Activated CD4-positive, alpha-beta T cell treated with anti-CD3 and anti-CD28 coated beads, Interleukin-2, amount 50 U/mL, for 24 hours (primary cell): ENCODE results near the gene FNDC11.
A peak's percentile ranks its signal among the peaks of the same experiment; 100 is the strongest.

Experiments used
- DNase-seq, 2 donors: peaks; one replicate each; pipeline ENCODE4 v3.0.0-alpha.2; 2020; ENCODE audit warnings: low read depth in 1 of 2, low spot score in 1 of 2

Gene FNDC11

DNA sequence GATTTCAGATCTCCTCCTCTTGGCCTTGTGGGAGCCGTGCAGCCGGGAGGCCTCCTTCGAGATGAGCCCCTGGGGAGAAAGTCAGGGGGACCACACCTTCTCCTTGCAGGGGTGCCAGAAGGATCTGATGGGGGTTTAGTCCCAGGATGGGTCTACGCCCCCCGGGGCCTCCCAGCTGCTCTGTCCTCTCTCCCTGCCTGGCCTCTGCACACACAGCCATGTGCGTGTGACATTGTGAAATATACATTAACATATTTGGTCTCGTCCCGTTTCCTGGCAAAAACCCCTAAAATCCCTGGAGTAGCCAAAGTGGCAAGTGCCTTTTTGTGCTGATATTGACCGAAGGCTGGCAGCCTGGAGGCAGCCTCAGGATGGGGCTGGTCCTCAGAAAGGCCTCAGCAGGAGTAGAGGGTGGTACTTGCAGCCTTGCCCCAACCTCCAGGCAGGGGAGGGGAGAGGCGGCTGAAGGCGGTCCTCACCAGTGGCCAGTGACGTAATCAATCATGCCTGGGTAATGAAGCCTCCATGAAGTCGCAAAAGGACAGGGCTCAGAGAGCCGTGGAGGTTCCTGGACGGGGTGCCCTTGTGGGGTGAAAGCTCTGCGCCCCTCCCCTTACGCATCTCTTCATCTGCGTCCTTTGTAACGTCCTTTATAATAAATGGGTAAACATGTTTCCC, 25.2 kb downstream of the FNDC11 start:
- no peak for DNase-seq

DNA sequence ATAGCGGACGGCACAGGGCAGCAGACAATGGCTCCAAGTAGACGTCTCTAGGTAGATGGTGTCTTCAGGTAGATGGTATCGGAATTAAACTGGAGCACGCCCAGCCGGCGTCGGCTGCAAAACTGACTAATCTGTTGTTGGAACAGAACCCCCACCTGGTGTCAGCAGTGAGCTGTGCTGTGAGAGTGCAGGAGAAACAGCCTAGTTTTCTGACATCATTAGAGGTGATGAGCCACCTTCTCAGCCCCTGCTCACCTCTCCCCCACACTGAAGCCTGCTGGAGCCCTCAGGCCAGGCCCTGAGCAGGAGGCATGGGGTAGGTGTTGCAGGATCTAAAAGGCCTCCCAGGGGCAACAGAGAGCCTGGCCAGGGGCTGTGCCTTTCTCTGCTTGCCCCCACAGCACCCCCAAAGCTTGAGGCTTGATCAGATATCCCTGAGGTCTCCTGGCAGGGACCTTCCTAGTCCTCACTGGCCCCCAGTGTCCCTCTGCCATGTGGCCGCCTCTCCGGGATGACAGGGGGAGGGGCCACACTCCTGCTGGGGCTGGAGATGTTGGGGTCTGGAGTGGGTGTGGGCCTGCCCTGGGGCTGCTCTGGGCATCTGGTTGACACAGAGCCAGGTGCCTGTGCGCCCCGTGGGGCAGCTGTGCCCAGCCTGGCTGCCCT, 27.0 kb downstream of the FNDC11 start:
- peak; percentile 31 to 59 for DNase-seq

- DNase-seq: no peak
Measured at GRCh38 chr20:63582382-63583063, 28.6 kb downstream of the FNDC11 start.

GRCh38 chr20:63585616-63586565, 31.9 kb downstream of the FNDC11 start:
- DNase-seq: no peak

DNA sequence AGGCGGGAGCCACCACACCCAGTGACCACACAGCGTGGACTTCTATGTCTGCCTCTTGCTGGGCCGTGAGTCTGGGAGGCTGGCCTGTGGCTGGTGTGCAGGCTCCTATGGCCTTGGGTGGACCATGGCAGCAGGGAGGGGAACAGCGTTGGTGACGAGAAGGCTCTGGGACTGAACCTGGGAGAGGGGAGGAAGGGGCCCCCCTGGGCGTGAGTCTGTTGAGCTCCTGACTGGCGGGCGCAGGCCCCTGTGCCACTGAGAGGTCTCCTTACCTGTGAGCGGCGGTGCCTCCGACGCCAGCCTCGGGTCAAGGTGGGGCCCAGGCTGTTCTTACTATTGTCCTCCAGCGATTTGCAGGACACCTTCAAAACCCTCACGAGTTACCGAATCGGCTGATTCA, 32.8 kb downstream of the FNDC11 start:
- no peak for DNase-seq

- no peak for DNase-seq
Measured at GRCh38 chr20:63587256-63587655, 33.3 kb downstream of the FNDC11 start.

- DNase-seq: no peak
Measured at GRCh38 chr20:63587776-63588591, 34.0 kb downstream of the FNDC11 start.

GRCh38 chr20:63588641-63589041, 34.7 kb downstream of the FNDC11 start:
- no peak for DNase-seq

DNA sequence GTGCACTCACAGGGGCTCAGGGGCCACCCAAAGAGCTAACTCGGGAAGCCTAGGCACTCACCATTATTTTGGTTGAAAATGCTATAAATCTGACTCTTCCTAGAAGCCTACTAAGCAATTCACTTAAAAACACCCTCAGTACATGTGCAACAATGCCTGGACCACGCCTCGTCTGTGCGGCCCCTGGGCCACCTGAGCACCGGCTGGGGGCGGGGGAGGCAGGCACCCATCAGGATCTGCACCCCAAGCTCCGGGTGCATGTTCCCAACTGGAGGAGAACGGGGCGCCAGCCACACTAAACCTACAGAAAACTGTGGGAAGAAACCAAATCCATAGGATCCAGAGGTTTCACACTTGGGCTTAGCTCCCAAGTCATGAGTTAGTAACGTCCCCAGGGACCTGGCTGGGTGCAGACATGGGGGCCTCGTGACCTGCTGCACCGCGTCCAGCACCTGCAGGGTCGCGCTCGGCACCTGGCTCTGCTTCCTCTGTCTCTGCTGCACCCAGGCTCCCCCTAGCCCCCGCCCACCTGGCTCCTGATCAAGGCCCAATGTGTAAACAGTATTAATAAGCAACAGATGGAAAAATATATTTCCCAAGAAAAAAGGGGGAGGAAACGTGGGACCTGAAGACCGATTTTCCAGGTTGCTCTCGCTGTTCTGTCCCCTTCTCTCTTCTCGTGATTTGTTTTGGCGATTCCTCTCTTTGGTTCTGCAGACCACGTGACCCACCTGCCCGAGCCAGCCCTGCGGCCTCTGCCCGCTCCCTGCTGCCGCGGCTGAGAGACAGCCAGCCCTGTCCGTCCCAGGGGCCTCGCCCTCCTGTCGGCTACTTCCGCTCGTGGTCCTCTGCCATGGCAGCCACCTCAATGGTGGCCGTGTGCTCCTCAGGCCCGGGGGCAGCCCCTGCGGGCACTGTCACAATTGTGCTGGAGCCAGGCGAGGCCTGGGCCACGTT, 35.6 kb downstream of the FNDC11 start:
- no peak for DNase-seq

DNA sequence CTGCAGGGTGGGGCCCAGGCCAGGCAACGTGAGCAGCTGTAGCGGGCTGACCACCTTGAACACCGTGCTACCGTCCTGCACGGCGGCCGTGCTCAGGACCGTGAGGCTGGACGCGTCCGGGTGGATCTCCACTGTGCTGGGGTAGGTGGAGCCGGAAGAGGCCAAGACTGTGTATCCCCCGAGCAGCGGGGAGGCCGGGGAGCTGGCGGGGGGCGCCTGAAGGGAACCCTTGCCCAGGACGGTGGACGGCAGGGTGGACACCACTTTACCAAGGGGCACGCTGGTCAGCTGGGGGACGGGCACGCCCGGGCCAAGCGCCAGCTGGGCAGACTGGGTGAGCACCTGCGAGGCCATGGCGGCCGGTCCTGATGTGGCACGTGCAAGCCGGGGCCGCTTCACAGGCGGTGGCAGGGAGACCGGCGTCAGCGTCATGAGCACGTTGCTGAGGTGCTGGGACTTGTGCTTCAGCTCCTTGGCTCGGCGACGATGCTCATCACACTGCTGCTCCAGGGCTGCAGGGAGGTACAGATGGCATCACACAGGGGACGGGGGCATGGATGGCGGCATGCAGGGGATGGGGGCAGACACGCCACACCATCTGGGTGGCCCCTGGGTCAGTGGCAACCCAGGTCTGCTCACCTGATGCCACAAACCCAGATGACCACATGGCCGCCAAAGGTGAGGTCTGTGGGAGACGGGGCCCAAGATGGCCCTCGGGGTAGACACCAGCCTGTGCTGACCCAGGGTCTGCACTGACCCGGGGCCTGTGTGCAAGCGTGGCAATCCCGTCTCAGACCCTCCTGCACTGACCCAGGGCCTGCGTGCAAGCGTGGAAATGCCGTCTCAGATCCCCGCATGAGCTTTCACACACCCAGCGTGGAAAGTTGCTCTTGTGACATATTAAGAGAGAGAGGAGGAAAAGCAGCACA, 36.5 kb downstream of the FNDC11 start:
- no peak for DNase-seq

DNA sequence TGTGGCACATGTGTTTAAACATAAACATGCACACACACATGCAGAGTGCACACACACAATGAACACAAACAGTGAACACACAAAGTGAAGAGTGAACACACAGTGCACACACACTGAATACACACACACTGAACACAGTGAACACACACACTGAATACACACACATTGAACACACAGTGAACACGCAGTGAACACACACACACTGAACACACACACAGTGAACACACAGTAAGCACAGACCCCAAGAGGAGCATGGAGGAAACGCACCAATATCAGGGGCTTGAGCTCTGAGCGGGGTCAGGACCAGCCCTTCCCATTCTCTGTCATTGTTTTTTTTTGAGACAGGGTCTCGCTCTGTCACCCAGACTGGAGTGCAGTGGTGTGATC, 37.2 kb downstream of the FNDC11 start:
- no peak for DNase-seq

DNA sequence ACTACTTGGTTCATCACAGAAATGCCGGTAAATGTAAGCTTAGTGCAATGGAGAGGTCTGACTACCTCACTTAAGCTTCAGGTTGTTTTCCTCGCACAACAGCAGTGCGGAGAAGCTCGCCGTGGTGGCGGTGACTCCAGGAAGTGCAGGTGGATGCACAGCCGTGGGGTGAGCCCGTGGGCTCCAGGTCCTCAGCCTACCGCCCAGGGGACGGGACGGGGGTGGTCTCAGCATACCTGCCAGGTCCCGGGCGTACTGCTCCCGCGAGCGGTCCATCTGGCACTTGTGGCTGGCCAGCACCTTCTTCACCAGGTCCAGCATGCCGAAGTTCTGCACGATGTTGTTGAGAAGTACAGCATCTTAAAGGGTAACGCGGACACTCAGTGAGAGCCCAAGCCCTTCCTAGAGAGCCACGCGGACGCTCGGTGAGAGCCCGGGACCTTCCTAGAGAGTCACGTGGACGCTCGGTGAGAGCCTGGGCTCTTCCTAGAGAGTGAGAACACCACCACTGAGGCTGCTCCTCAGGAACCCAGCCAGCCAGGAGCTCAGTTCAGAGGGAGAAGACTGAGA, 37.9 kb downstream of the FNDC11 start:
- DNase-seq: no peak

- no peak for DNase-seq
Measured at GRCh38 chr20:63592661-63593060, 38.7 kb downstream of the FNDC11 start.

DNA sequence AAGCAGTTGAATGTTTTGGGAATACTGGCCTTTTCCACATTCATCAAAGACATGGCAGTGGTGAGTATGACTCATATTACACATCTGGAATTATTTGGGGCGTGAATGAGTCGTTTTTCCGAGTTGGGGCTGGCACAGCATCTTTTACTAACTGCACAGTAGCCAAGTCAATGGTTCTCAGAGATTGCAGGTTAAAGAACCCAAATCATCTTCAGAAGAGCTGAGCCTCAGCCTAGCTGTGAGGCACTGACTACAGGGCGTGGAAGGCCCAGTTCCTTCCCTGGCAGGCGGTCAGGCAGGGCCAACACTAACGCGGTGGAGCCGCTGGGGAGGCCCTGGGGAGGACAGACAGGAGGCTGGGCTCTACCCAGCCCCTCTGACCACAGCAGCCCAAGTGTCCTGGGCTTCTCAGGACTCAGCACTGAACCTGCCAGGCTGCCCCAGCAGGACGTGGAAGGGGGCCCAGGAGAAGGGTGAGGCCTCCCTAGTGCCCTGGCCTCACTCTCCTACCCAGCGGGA, 40.1 kb downstream of the FNDC11 start:
- DNase-seq: no peak

DNA sequence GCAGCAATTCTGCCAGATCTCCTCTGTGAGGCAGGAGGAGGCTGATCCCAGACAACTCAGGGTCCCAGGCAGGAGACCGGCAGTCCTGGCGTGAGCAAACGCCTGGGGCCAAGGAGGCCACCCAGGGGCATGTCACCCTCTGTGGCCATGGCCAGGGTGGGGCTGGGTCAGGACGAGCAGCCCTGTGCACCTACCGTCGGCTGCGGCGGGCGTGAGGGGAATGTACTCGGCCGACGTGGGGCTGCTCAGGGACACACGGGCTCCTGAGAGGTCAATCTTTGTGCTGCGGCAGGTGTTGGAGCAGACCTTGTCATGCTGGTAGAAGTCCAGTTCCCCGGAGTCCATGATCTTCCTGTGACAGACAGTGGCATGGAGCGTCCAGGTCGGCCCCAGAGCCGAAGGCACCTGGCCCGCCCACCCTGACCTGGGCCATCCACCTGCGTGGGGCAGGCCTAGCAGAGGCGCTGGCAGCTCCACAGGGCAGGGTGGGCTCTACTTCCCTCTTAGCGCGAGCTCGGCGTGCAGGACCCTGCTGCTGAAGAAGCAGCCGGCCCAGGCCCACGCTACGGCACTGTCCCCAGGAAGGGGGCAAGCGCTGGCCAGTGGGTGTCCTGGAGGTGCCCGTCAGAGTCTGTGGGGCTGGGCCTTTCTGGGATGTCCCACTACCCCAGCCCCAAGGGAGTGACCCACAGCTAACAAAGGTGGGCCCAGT, 41.6 kb downstream of the FNDC11 start:
- DNase-seq: no peak

DNA sequence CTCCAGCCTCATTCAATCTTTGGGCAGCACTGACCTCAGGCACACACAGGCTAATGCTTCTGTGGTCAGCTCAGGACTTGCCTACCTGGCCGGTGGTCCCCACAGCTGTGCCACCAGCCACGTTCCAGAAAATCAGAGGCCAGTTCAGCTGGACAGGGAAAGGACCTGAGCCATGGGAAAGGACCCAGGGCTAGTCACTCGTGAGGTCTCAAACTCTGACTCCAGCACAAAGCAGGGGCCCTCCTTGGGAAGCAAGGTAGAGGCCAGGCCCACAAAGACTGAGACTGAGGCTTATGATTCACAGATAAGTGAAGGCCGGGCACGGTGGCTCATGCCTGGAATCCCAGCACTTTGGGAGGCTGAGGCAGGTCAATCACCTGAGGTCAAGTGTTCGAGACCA, 42.5 kb downstream of the FNDC11 start:
- no peak for DNase-seq
